Measurements from ENCODE around the gene COL1A2.
A peak's percentile ranks its signal among the peaks of the same experiment; 100 is the strongest.

The COL1A2 gene

GRCh38 chr7:94439893-94440381, 45.2 kb downstream of the COL1A2 start:
- DNase-seq: no peak

- no peak for DNase-seq
Measured at GRCh38 chr7:94440451-94441039, 45.9 kb downstream of the COL1A2 start.

GRCh38 chr7:94441138-94441537, 46.4 kb downstream of the COL1A2 start:
- no peak for DNase-seq

GRCh38 chr7:94442639-94443038, 47.9 kb downstream of the COL1A2 start:
- DNase-seq: no peak

- no peak for DNase-seq
Measured at GRCh38 chr7:94444813-94445212, 50.1 kb downstream of the COL1A2 start.

GRCh38 chr7:94445696-94446194, 51.0 kb downstream of the COL1A2 start:
- no peak for DNase-seq

- no peak for DNase-seq
Measured at GRCh38 chr7:94446308-94446707, 51.6 kb downstream of the COL1A2 start.

- DNase-seq: no peak
Measured at GRCh38 chr7:94449151-94449725, 54.5 kb downstream of the COL1A2 start.

GRCh38 chr7:94450044-94450697, 55.5 kb downstream of the COL1A2 start:
- DNase-seq: no peak

- no peak for DNase-seq
Measured at GRCh38 chr7:94451187-94451586, 56.5 kb downstream of the COL1A2 start.

GRCh38 chr7:94452239-94452638, 57.5 kb downstream of the COL1A2 start:
- peak; percentile 73 for DNase-seq

GRCh38 chr7:94453898-94454297, 59.2 kb downstream of the COL1A2 start:
- no peak for DNase-seq

GRCh38 chr7:94458041-94458440, 63.3 kb downstream of the COL1A2 start:
- no peak for DNase-seq

- no peak for DNase-seq
Measured at GRCh38 chr7:94466516-94466915, 71.8 kb downstream of the COL1A2 start.

- DNase-seq: no peak
Measured at GRCh38 chr7:94471604-94472003, 76.9 kb downstream of the COL1A2 start.

- DNase-seq: no peak
Measured at GRCh38 chr7:94472608-94473007, 77.9 kb downstream of the COL1A2 start.

- DNase-seq: no peak
Measured at GRCh38 chr7:94476251-94476840, 81.7 kb downstream of the COL1A2 start.

- DNase-seq: no peak
Measured at GRCh38 chr7:94477878-94478277, 83.2 kb downstream of the COL1A2 start.

GRCh38 chr7:94478648-94479214, 84.0 kb downstream of the COL1A2 start:
- DNase-seq: no peak
